HG03521 (cell line): Measurements from ENCODE around the gene SPTBN5.

Source experiments
- ATAC-seq: cut with Tn5 transposase; IDR thresholded peaks from one replicate; pipeline ENCODE4 v1.9.1; 2021; ENCODE audit warnings: mild to moderate bottlenecking, moderate library complexity; ENCODE audit not compliant: unreplicated experiment

Gene SPTBN5

DNA sequence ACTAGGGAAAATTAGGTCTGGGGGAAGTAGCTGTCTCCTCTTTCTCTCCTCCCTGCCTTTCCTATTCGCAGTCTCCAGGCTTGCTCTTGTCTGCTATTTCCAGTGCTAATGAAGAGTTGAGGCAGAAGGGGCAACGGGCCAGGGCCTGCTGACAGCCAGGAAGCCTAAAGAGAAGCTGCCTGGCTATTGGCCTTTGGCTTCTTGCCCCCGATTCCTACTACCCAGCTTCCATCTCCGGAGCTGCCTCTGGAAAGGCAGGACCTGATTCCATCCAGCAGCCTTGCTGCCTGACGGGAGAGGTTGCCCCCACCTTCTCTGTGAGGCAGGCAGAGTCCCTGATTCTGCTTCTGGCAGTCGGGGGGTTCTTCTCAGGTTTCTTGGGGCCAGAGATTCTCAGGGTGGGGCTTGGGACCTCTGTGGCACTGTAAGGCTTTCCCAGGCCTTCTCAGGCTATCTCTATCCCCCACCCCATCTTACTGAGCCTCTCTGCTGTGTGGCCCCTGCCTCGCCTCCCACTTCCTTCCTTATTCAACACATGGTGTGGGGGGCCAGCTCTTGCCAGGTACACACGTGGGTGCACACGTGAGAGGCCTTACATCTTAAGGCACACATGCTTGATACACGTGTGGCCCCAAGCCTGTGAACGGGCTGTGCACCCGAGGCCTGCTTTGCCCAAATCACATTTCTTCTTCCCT lies 84.2 kb downstream of the SPTBN5 start:
- no peak for ATAC-seq

DNA sequence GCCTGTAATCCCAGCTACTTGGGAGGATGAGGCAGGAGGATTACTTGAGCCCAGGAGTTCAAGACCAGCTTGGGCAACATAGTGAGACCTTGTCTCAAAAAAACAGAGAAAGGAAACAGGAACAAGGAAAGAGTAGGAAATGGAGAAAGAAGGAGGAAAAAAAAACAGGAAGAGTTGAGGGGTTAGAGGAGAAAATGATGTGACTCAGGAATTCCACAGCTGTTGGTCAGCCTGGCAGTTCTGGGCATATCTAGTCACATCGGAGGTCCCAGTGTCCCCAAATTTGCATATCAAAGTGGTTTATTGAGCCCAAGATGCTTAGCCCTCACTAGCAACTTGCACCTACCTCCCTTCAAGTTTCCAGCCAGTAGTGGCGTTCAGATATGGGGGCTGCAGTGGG lies 84.7 kb downstream of the SPTBN5 start:
- ATAC-seq: no peak

DNA sequence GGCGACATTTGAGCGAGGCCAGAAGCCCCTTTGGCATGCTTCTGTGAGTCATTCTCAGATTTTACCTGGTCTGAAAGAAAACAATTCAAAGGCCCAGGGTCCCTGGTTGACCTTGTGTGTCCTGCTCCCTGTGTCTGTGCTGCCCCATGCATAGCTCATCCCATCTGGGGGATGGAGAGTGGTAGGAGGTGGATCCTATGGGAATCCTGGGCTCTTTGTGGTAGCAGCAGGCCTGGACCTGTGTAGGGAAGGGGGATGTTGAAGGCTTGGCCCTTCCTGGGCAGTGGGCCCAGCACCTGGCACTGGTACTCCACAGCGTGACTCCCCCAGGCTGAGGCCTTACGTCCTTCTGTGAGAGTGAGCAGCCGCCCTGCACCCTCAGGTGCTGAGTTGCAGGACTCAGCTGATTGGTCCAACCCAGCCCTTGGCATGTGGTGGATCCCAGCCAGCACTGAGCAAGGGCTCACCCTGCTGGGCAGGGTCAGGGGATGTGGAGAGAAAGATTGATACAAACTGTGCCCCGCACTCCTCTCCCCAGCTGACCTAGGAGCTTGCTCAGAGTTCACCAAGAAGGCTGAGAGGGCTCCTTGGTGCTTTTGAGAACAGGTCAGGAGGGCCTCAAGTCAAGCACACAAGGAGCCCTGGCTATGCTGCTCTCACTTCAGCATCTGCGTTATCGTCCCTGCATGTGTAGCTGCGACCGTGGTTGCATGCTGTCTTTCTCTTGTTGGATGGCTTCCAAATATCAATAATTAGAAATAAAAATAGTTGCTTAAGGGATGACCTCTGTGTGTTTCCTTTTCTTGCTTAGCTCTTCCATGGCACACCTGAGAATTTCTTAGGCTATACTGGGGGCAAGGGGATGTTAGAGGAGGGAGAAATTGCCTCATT lies 87.3 kb downstream of the SPTBN5 start:
- ATAC-seq: no peak

DNA sequence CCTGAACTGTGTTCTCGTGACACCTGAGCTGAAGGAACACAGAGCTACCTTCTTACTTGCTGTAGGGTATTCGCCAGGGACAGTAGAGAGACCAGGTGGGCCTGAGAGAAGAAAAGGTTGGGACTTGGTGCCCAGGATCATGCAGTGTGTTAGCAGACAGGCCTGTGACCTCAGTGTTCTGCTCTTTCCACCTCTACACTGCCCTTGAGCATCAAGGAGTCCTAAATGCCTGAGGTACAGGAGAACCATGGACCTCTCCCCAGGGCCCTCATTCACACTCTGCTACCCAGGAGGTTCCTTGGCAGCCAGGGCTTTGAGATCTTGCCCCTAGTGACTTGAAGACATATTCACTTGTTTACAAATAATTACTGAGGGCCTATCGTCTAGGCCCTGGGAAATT lies 88.1 kb downstream of the SPTBN5 start:
- no peak for ATAC-seq

DNA sequence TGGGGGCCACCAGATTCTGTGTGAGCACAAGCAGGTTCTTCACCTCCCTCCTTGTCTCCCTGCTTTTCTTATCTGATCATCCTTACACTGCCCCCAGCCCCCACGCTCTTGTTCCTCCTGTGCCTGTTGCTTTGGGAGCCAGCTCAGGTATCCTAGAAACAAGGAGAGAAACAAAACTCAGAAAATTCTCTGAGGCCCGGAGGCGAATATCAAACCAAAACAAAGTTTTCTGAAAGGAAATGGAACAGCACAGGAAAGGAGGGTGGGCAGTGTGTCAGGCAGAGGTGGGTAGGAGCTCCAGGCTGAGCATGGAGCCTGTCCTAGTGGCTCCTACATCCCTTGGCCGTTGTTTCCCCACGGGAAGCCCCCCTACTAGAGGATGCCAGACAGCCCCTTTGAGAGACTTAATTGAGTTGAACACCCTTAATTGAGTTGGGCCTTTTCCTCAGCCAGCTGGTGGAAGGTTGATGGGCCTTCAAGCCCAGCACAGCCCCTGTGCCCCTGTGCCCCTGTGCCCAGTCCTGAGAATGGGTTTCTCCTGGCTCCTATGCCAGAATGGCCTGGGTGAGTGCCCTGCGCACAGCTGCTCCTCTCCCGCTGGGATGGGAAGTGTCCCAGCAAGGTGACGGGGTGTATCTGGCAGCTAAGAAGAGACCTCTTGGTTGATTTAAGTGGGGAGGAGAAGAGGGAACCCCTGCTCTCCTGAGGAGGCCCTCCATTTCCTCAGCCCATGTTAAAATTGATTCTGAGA lies 88.8 kb downstream of the SPTBN5 start:
- ATAC-seq: no peak

DNA sequence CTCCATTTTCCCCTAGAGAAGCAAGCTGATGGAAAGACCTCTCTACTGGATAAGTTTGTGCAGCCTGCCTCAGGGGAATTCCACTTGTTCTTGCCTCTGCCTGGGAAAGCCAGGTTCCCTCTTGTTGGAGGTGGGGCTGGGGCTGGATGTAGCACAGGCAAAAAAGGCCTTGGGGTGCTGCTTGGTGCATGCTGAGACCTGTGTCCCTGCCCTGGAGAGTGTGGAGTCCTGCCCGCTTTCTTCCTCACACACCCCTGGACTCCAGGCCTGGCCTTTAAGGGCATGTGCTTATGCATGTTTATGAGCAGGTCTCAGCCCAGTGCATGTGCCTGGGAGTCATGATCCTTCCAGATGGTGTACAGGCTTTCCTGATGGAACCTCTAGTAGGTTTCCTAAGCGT lies 89.5 kb downstream of the SPTBN5 start:
- no peak for ATAC-seq

DNA sequence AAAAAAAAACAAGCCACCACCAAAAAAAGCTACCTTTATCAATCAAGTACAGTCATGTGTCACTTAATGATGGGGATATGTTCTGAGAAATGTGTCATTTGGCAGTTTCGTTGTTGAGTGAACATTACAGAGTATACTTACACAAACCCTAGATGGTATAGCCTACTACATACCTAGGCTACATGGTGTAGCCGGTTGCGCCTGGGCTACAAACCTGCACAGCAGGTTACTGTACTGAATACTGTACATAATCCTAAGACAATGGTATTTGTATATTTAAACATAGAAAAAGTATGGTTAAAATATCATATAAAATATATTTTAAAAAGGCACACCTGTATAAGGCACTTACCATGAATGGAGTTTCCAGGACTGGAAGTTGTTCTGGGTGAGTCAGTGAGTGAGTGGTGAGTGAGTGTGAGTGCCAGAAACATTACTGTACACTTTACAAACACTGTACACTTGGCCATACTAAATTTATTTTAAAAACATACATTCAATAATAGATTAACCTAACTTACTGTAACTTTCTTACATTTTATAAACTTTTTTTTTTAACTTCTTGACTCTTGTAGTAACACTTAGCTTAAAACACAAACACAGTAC lies 91.9 kb downstream of the SPTBN5 start:
- no peak for ATAC-seq

DNA sequence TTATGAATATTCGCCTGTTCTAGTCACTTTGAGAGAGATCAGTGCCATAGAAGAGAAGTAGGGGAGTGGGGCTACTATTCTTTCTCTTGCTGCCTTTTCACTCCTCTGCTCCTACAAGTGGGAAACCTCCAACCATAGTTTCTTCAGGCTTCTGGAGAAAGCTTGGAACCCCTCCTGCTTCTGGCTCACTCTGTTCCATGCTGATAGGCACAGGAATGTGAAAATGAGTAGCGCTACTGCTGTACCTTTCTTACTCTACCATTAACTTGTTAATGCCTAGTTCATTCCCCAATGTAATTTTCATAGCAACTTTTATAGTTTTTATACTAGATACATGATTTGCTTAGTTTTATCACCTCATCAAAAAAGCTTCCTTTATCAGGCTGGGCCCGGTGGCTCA lies 92.7 kb downstream of the SPTBN5 start:
- ATAC-seq: no peak

DNA sequence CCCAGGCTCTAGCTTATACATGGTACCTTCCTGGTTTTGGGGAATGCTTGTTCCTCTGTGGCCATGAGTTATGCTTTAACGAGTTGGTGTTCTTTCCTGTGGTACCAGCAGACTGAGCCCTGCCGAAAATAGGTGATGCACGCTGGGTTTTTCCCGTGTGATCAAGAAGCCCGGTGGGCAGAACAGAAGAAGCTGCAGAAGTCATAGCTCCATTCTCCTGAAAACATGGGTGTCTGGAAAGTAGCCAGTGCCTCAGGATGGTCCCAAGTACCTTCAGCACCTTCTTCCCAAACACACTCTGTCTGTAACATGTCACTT lies 94.4 kb downstream of the SPTBN5 start:
- no peak for ATAC-seq

DNA sequence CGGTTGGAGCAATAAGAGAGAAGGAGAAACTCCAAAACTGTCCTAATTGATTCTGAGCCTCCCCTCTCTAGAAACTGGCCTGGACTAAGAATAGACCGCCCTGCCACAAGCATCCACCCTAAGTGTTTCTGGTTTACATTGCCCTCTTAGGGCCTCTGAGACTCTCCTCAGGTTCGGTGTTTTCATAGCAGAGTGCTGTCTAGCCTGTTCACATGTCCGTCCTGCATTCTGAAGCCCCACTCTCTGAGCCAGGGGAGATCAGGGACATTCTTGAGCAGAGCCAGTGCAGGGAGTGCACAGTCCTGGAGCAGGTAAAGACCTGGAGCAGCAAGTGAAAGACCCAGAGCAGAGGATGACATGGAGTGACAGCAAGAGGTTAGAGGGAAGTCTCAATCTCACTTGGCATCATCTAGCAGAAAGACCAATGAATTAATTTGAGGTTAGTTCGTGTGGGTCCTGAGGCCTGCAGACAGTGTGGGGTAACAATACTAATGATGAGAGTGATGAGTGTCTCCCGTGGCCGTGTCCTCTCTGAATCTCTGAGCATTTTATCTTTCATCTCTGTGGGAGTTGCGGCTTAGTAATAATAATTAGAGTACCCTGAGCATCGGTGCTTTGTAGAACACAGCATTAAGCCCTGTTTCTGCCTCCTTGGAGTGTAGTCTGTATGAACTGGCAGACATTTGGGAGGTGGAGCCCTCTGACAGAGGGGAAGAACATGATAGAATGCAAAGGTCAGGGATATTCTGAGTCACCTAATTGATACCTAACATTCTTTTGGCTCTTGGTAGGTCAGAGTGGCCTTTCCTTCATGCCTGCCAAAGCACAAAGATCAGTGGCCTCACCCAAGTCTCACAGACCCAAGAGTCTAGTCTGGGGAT lies 95.0 kb downstream of the SPTBN5 start:
- ATAC-seq: no peak
